Measurements from ENCODE around the gene SPTB. TPM values are rescaled to one million over a fixed set of nuclear protein-coding genes. Genes with fewer than 3 reads are reported as not detected.

SPTB gene
- polyA plus RNA-seq, 1 donor (not counting 4 experiments of a cell fraction or from before 2014, with no cell fraction given), result not detected

DNA sequence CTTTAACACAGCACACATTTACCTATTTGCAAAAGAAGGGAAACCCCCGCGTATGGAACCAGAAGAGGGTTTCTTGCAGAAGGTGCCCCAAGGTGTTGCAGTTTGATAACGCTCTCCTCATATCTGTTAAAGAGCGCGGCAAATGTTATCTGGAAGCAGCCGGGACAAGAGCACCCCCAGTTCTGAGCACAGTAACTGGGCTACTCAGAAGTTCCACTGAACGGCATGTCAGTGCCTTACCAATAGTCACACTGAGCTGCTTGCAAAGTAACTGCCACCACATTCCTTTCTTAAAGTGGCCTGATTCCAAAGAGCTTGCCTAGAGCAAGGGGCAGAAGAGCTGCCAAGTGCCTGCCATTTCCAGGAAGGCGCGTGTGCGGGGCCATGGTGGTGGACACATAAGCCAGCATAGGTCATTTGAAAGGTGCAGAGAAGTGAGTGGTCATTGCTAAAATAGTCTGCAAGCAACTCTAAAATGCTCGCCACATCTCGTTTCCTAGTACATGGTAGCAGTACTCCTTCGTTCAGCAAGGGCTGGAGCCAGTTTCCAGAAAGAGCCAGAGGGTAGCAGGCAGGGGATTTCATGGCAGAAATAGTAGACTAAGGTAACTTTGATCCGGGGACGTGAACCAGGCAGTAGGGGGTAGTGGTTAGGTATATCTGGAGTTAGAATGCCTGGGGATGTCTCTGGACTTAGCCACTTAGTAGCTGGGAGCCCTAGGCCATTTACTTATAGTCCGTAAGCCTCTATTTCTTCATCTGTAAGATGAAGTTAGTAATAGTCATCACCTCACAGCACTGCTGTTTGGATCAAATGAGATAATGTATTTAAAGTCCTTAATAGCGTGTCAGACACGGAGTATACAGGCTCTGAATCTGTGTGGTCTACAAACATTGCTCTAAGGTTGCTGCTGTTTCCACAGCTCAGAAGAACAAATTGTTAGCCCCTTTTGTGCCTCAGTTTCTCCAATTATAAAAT, 37.6 kb downstream of the SPTB start:
- Histone ChIP-seq H3K4me3 (ENCODE audit: control insufficient read depth in 2 of 3, extremely low read depth in 1 of 3, insufficient read depth in 2 of 3, low read depth in 1 of 3, low read length in 3 of 3) (no peak overlapping the region), H3K36me3 (ENCODE audit: control insufficient read depth in 2 of 2, extremely low read depth in 1 of 2, insufficient read depth in 2 of 2, low read length in 2 of 2) (no peaks in the 10 kb centered on the region), H3K4me2 (ENCODE audit: control insufficient read depth, extremely low read depth, insufficient read depth, low read depth, low read length) (no peak overlapping the region), H3K4me1 (ENCODE audit: control insufficient read depth, extremely low read depth, insufficient read depth, low read length) (peaks cover 2% of the 10 kb centered on the region), H3K9ac (ENCODE audit: control insufficient read depth, extremely low read depth, insufficient read depth, low read length) (no peak overlapping the region), H3K27me3 (ENCODE audit: control insufficient read depth, extremely low read depth, insufficient read depth, low read length) (peaks cover 53% of the 10 kb centered on the region), H2AFZ (ENCODE audit: control insufficient read depth, low read length) (no peak overlapping the region), H3K27ac (ENCODE audit: control insufficient read depth, insufficient read depth, low read length) (no peak overlapping the region), H4K20me1 (ENCODE audit: control insufficient read depth, extremely low read depth, insufficient read depth, low read length) (no peaks in the 10 kb centered on the region), H3K9me1 (ENCODE audit: control insufficient read depth, extremely low read depth, insufficient read depth, low read length) (no peaks in the 10 kb centered on the region), H3K79me2 (ENCODE audit: control insufficient read depth, insufficient read depth, low read length) (no peaks in the 10 kb centered on the region), H3K9me3 (ENCODE audit: control insufficient read depth, low read depth, low read length) (no peaks in the 10 kb centered on the region)
- no peak for TF ChIP-seq EZH2 (IDR thresholded peaks at IDR 0.05; ENCODE audit: low read length)
- no peak for TF ChIP-seq CTCF (optimal IDR thresholded peaks at IDR 0.05 in 1 of 3, IDR thresholded peaks at IDR 0.05 in 1 of 3, conservative IDR thresholded peaks at IDR 0.05 in 1 of 3; ENCODE audit: extremely low read depth in 1 of 3, insufficient read depth in 2 of 3, low read length in 3 of 3)
- no peak for DNase-seq (ENCODE audit: low read depth, low spot score)
- dilution Hi-C loops (cut with MboI; ENCODE audit: extremely low pct_ligation_motif_present, low sequenced_read_pairs), result no loop called here
- no peak for FAIRE-seq

DNA sequence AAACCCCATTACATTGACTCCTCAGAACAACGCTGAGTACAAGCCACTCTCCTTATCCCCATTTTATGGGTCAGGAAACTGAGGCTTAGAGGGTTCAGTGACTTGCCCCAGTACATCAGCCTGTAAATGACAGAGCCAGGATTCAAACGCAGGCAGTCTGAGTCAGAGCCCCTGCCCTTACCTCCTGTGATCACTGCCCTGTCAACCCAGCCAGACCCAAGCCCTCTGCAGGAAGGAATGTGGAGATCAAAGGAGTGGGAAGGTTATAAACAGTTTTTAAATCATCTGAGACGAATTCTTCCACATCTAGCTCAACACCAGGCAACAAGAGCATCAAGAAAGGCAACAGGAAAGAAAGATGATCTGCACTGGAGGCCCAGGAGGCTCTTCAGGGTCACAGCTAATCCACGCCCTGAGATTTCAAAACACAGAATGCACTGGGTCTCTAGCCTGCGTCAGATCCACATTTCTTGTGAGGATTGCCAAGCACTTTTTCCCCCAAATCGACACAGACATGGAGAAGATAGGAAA, 38.5 kb downstream of the SPTB start:
- H2AFZ ChIP-seq (ENCODE audit: control insufficient read depth, low read length), result no peak overlapping the region
- no peaks in the 10 kb centered on the region for H3K9me1 ChIP-seq (ENCODE audit: control insufficient read depth, extremely low read depth, insufficient read depth, low read length)
- no peak overlapping the region for H3K4me3 ChIP-seq (ENCODE audit: control insufficient read depth in 2 of 3, extremely low read depth in 1 of 3, insufficient read depth in 2 of 3, low read depth in 1 of 3, low read length in 3 of 3)
- no peaks in the 10 kb centered on the region for H4K20me1 ChIP-seq (ENCODE audit: control insufficient read depth, extremely low read depth, insufficient read depth, low read length)
- DNase-seq (ENCODE audit: low read depth, low spot score) (peak; percentile 9), FAIRE-seq (no peak)
- dilution Hi-C loops (cut with MboI; ENCODE audit: extremely low pct_ligation_motif_present, low sequenced_read_pairs), result no loop called here
- H3K4me2 ChIP-seq (ENCODE audit: control insufficient read depth, extremely low read depth, insufficient read depth, low read depth, low read length), result no peak overlapping the region
- H3K27me3 ChIP-seq (ENCODE audit: control insufficient read depth, extremely low read depth, insufficient read depth, low read length), result peaks cover 45% of the 10 kb centered on the region
- no peak overlapping the region for H3K27ac ChIP-seq (ENCODE audit: control insufficient read depth, insufficient read depth, low read length)
- H3K4me1 ChIP-seq (ENCODE audit: control insufficient read depth, extremely low read depth, insufficient read depth, low read length), result peaks cover 2% of the 10 kb centered on the region
- no peak for TF ChIP-seq EZH2 (IDR thresholded peaks at IDR 0.05; ENCODE audit: low read length)
- TF ChIP-seq CTCF (optimal IDR thresholded peaks at IDR 0.05 in 1 of 3, IDR thresholded peaks at IDR 0.05 in 1 of 3, conservative IDR thresholded peaks at IDR 0.05 in 1 of 3; ENCODE audit: extremely low read depth in 1 of 3, insufficient read depth in 2 of 3, low read length in 3 of 3), result peak; percentile 56 to 70 (median 69)
- H3K79me2 ChIP-seq (ENCODE audit: control insufficient read depth, insufficient read depth, low read length), result no peaks in the 10 kb centered on the region
- no peaks in the 10 kb centered on the region for H3K9me3 ChIP-seq (ENCODE audit: control insufficient read depth, low read depth, low read length)
- no peak overlapping the region for H3K9ac ChIP-seq (ENCODE audit: control insufficient read depth, extremely low read depth, insufficient read depth, low read length)
- no peaks in the 10 kb centered on the region for H3K36me3 ChIP-seq (ENCODE audit: control insufficient read depth in 2 of 2, extremely low read depth in 1 of 2, insufficient read depth in 2 of 2, low read length in 2 of 2)

Data from keratinocyte (primary cell).